CD14-positive monocyte (primary cell): Measurements from ENCODE around the gene SEMA4A. TPM values are rescaled to one million over a fixed set of nuclear protein-coding genes. Genes with fewer than 3 reads are reported as not detected.
A peak's percentile ranks its signal among the peaks of the same experiment; 100 is the strongest.

Experiments used
- DNase-seq, 3 donors: peaks; one replicate each; pipeline ENCODE4 v3.0.0-alpha.2; 2011 to 2022
- H2AFZ ChIP-seq: 2 replicates; pipeline ENCODE4 v1.6.0; 2012; ENCODE audit warnings: mild to moderate bottlenecking, low read depth, low read length, inconsistent platforms; ENCODE audit not compliant: insufficient read depth, poor library complexity, severe bottlenecking
- H3K27ac ChIP-seq, 2 donors: 1 replicate in 1 of 2; 2 replicates in 1 of 2; pipeline ENCODE4 v1.5.1; 2012 to 2013; ENCODE audit warnings: low read length in 2 of 2, control low read depth in 1 of 2, inconsistent platforms in 1 of 2, low read depth in 1 of 2, mild to moderate bottlenecking in 1 of 2
- H3K27me3 ChIP-seq, 2 donors: one replicate each; pipeline versions ENCODE4 v1.6.0 to v1.6.1; 2011 to 2013; ENCODE audit warnings: low read length in 2 of 2; ENCODE audit not compliant: control insufficient read depth in 2 of 2, insufficient read depth in 2 of 2
- H3K36me3 ChIP-seq, 2 donors: replicated peaks in 1 of 2; 1 replicate in 1 of 2; 2 replicates in 1 of 2; pipeline versions ENCODE4 v1.5.1 to v1.6.1; 2012 to 2013; ENCODE audit warnings: low read length in 2 of 2, control low read depth in 1 of 2, inconsistent platforms in 1 of 2, mild to moderate bottlenecking in 1 of 2; ENCODE audit not compliant: insufficient read depth in 2 of 2, control insufficient read depth in 1 of 2
- H3K4me1 ChIP-seq, 2 donors: 1 replicate in 1 of 2; 2 replicates in 1 of 2; pipeline versions ENCODE4 v1.5.1 to v1.6.1; 2012 to 2013; ENCODE audit warnings: low read length in 2 of 2, control low read depth in 1 of 2, inconsistent platforms in 1 of 2, mild to moderate bottlenecking in 1 of 2, moderate library complexity in 1 of 2; ENCODE audit not compliant: insufficient read depth in 2 of 2, control insufficient read depth in 1 of 2
- H3K4me2 ChIP-seq: replicated peaks from 2 replicates; pipeline ENCODE3; 2012; ENCODE audit warnings: low read length, moderate library complexity, mild to moderate bottlenecking; ENCODE audit not compliant: poor library complexity, severe bottlenecking; ENCODE audit errors: extremely low read depth
- H3K4me3 ChIP-seq, 3 experiments: fragments of 200-600 bp in 1 of 3; sonication (generic) in 1 of 3; replicated peaks in 1 of 3; 1 replicate in 2 of 3; 2 replicates in 1 of 3; pipeline ENCODE4 v1.5.1; 2011 to 2013; ENCODE audit warnings: low read length in 3 of 3, mild to moderate bottlenecking in 3 of 3, control low read depth in 2 of 3, low read depth in 2 of 3, inconsistent platforms in 1 of 3, moderate library complexity in 1 of 3
- H3K79me2 ChIP-seq: 2 replicates; pipeline ENCODE4 v1.6.0; 2012; ENCODE audit warnings: mild to moderate bottlenecking, control low read depth, inconsistent platforms, low read length, moderate library complexity; ENCODE audit not compliant: insufficient read depth
- H3K9ac ChIP-seq: 2 replicates; pipeline ENCODE4 v1.6.0; 2017; ENCODE audit warnings: low read length, mild to moderate bottlenecking; ENCODE audit not compliant: insufficient read depth, poor library complexity, severe bottlenecking
- H3K9me3 ChIP-seq, 2 donors: replicated peaks in 1 of 2; 1 replicate in 1 of 2; 2 replicates in 1 of 2; pipeline versions ENCODE4 v1.5.1 to v1.6.1; 2012 to 2013; ENCODE audit warnings: low read length in 2 of 2, control low read depth in 1 of 2; ENCODE audit not compliant: control insufficient read depth in 1 of 2, insufficient read depth in 1 of 2
- H4K20me1 ChIP-seq: 2 replicates; pipeline ENCODE4 v1.6.0; 2012; ENCODE audit warnings: mild to moderate bottlenecking, low read length, control low read depth, moderate library complexity; ENCODE audit not compliant: insufficient read depth
- H3K27ac Mint-ChIP-seq, 7 donors: one replicate each; pipeline ENCODE4 v1.8.0; 2020; ENCODE audit warnings: mild to moderate bottlenecking in 7 of 7, mixed read lengths in 7 of 7, moderate library complexity in 6 of 7, inconsistent platforms in 2 of 7
- H3K27me3 Mint-ChIP-seq, 3 donors: one replicate each; pipeline ENCODE4 v1.8.0; 2021 to 2022; ENCODE audit warnings: low read depth in 3 of 3, mild to moderate bottlenecking in 3 of 3, mixed read lengths in 3 of 3, moderate library complexity in 3 of 3, inconsistent platforms in 1 of 3
- H3K36me3 Mint-ChIP-seq, 2 donors: one replicate each; pipeline ENCODE4 v1.8.0; 2020; ENCODE audit warnings: mixed read lengths in 2 of 2, inconsistent platforms in 1 of 2, mild to moderate bottlenecking in 1 of 2
- H3K4me1 Mint-ChIP-seq: one replicate; pipeline ENCODE4 v1.8.0; 2020; ENCODE audit warnings: mild to moderate bottlenecking, mixed read lengths
- H3K4me3 Mint-ChIP-seq, 2 donors: one replicate each; pipeline ENCODE4 v1.8.0; 2020; ENCODE audit warnings: mild to moderate bottlenecking in 2 of 2, mixed read lengths in 2 of 2, moderate library complexity in 1 of 2
- H3K9me3 Mint-ChIP-seq, 7 donors: one replicate each; pipeline ENCODE4 v1.8.0; 2020 to 2022; ENCODE audit warnings: mixed read lengths in 7 of 7, mild to moderate bottlenecking in 6 of 7, moderate library complexity in 6 of 7, inconsistent platforms in 2 of 7
- CTCF ChIP-seq: fragments of 200-600 bp; IDR thresholded peaks from one replicate; pipeline ENCODE4 v1.8.0; 2022; ENCODE audit warnings: antibody characterized with exemption, mild to moderate bottlenecking
- WGBS: methylation state at CpG from one replicate; pipeline ENCODE4 v1.1.5; 2013; ENCODE audit warnings: missing lambda C conversion rate; ENCODE audit not compliant: insufficient coverage; 5-methylcytosine and 5-hydroxymethylcytosine counted together
- intact Hi-C, 2 donors: fragments of 100-400 bp; cut with micrococcal nuclease; formaldehyde crosslinking; loops; one replicate each; pipeline versions ENCODE4 v1.15.0 to v1.15.1; 2023
- polyA minus RNA-seq: library from RNA; depleted of rRNA, polyadenylated mRNA; stranded (reverse); fragments of >200 nt; gene quantifications from 2 replicates; pipeline ENCODE4 v1.2.3, GENCODE V29; 2012
- polyA plus RNA-seq, 3 donors: library from polyadenylated mRNA; depleted of rRNA in 1 of 3; unstranded in 2 of 3; stranded (reverse) in 1 of 3; fragments of 300-500 nt in 2 of 3; fragments of >200 nt in 1 of 3; fragmentation: Illumina TruSeq in 2 of 3; gene quantifications; 1 replicate in 2 of 3; 2 replicates in 1 of 3; pipeline ENCODE4 v1.2.3, GENCODE V29; 2012 to 2021
- total RNA-seq, 12 experiments: library from RNA in 1 of 12; stranded (reverse) in 1 of 12; fragments of 120-200 nt in 1 of 12; gene quantifications; one replicate each; pipeline ENCODE4 v1.2.4 and lab custom pipeline; 2013 to 2026; ENCODE audit warnings: mixed read lengths in 6 of 12, inconsistent platforms in 1 of 12

Gene SEMA4A
- total RNA-seq (2013) = 74.3 TPM
- polyA plus RNA-seq = 100 to 1,000 TPM in 2 of 3 donors, 10 to 100 TPM in 1; 72.3 to 121 (median 116) TPM
- 101 and 163 TPM in 2 replicates for polyA minus RNA-seq
- total RNA-seq (lab: John Stamatoyannopoulos, UW) = 48.4 to 218 (median 114) reads per million in 11 experiments

GRCh38 chr1:156153362-156153761 is at the start of gene SEMA4A:
TSS of gene SEMA4A (plus strand) at chr1:156153585. CDS start at chr1:156154579, 994 bp downstream.
- peaks cover 86% of the 10 kb centered on the region for H3K4me1 Mint-ChIP-seq
- peak within 1 kb of the TSS; percentile 92 for H3K4me2 ChIP-seq

More at GRCh38 chr1:156153362-156153761, at the start of gene SEMA4A:
- WGBS = 94% methylated on average over 5 of the region's 10 CpGs
- Histone ChIP-seq H2AFZ (peak within 1 kb of the TSS; percentile 60), H3K9me3 (no peaks in the 10 kb centered on the region), H3K36me3 (peaks cover 15 to 22% of the 10 kb centered on the region in 2 donors), H3K27me3 (no peaks in the 10 kb centered on the region), H3K79me2 (peaks cover 55% of the 10 kb centered on the region), H3K4me3 (peak within 1 kb of the TSS; percentile 62 to 90 (median 85)), H3K9ac (peak within 1 kb of the TSS; percentile 92), H4K20me1 (peaks cover 6% of the 10 kb centered on the region), H3K27ac (peak within 1 kb of the TSS; percentile 94 to 98), H3K4me1 (peaks cover 80 to 86% of the 10 kb centered on the region in 2 donors)
- peak within 1 kb of the TSS; percentile 97 to 99 (median 99) for H3K27ac Mint-ChIP-seq
- peak within 1 kb of the TSS; percentile 97 to 99 for H3K4me3 Mint-ChIP-seq
- peaks cover 0 to 5% (median 0%) of the 10 kb centered on the region in 7 donors for H3K9me3 Mint-ChIP-seq
- DNase-seq = no peak
- no peak for TF ChIP-seq CTCF
- peaks cover 0 to 3% (median 0%) of the 10 kb centered on the region in 3 donors for H3K27me3 Mint-ChIP-seq
- peaks cover 29 to 31% of the 10 kb centered on the region in 2 donors for H3K36me3 Mint-ChIP-seq
- intact Hi-C loops = no loop called here
